ENCODE data around the gene STX1B.
"Not testable (repeated sequence)": the region's sequence is repeated elsewhere in the genome, so short reads cannot be mapped to it uniquely, and the experiment has no call there.

The STX1B gene

DNA sequence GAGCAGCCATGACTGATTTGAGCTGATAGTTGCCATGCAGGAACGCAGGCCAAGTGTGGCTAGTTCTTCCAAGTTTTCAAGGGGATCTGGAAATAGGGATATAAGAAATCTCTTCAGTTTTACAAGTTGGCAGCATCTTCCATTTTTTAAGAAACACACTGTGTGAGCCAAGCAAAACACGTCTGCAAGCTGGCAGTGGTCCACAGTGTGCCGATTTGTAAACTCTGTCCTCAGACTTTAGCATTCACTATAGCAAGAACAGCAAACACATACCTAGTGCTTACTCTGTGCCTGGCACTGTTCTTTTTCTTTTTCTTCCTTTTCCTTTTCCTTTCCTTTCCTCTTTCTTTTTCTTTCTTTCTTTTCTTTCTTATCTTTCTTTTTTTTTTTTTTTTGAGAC is 58.7 kb downstream of the STX1B start:
- no peak for DNase-seq (ENCODE audit: low read depth)

DNA sequence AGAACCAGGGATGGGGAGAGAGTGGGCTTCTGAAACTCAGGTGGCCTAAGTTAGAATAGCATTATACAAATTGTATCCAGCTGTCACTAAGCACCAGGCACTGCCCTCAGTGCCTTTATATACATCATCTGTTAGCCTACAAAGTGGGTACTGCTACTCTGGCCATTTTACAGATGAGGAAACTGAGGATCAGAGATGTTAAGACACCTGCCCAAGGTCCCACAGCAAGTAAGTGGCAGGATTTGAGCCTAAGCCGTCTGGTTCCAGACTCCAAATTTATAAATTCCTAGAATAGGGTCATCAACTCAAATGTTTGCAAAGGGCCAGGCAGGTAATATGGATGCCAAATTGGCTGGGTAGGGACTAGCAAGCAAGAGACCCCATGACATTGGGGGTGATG is 59.2 kb downstream of the STX1B start:
- DNase-seq (ENCODE audit: low read depth) = no peak

DNA sequence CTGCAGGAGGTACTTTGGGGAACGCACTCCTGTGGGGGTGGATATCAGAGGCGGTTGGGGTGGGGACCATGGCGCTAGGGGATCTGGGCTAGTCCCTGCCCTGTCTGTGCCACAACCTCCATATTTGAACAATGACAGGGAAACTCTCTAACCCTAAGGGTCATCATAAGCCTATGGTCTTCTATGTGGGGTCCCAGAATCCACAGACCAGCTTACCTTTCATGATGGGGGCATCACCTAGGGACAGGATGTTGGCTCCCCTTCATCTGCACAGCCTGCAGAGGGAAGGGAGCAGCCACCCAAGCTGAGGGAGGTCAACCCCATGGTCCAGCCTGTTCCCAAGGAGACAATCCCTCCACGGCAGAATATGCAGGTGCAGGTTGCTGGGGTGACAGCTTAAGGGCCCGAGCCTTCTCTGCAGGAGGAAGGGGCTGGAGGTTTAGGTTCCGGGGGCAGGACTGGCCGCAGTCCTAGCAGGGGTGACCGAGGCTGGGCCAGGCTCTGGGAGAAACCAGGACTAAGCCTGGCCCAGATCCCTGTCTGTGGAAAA is 59.8 kb downstream of the STX1B start:
- no peak for DNase-seq (ENCODE audit: low read depth)

DNA sequence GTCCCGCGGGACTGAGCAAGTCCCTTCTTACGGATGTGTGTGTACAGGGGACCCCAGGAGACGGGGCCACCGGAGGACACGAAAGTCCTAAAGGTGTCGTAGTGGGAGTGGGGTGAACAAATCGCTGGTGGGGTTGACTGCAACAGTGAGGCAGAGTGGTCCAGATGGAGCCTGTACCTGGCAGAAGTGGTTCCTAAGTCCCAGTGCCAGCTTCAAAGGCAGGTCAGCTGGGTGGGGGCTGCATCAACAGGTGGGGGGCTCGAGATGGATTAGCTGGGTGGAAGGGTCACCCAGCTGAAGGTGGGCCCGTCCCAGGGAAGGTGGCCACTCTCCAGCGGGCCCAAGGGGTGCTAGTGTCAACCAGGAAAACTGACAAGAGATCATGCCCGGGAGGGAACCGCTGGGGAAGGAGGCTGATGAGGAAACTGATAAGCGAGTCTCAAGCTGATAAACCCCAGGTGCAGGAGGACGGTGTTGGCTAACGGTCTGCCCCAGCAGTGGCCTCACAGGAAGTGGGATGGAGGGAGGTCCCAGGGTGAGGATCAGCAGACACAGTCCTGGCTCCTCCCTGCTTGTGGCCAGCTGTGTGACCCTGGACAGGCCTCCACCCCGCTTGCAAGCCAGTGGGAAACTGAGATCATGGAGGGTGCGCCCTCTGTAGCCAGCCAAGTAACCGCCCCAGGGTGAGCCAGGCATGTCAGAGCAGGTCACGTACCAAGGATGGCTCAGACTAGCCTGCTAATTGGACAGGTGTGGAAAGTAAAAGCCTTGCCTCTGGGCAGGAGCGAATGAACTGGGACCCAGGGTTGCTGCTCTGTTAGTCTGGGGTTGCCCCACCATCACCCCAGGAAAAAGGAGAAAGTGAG is 60.6 kb downstream of the STX1B start:
- no peak for DNase-seq (ENCODE audit: low read depth)

DNA sequence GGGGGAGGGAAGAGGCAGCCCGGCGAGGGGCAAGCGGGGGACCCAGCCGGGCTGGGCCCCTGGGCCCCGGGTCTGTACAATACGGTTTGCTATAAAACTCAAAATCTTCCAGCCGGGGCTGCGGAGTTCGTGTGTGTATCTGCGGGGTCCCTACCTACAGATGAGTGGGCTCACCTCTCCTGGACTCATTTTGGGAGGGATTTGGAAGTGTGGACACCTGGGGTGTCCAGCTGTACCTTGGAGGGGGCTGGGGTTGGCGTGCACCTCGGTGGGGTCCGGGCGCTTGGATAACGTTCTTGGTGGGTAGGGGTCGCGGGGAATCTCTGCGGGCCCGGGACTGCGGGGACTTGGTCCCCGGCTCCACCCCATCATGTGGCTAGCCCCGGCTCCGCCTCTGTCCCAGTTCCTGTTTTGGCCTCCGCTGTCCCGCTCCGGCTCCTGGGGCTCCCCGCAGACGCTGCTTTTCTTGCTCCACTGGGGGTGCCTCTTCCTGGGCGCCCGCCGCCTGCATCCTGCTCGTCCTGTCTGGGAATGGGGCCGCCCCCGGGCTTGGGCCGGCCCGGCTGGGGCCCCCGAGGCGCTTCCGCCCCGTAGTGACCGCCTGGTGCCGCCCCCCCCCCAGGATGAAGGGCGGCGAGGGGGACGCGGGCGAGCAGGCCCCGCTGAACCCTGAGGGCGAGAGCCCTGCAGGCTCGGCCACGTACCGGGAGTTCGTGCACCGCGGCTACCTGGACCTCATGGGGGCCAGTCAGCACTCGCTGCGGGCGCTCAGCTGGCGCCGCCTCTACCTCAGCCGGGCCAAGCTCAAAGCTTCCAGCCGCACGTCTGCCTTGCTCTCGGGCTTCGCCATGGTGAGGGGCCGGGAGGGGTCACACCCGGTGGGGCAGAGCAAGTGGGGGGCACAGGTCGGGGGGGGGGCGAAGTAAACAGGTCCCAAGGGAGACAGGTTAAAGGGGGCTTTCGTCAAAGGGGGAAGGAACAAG is 61.5 kb downstream of the STX1B start, which contains the start of gene ORAI3:
ORAI3 (plus strand) TSS at position 402 of the 983 bp plus-strand sequence; CDS start at position 624, 222 bp downstream.
- DNase-seq (ENCODE audit: low read depth) = no peak

DNA sequence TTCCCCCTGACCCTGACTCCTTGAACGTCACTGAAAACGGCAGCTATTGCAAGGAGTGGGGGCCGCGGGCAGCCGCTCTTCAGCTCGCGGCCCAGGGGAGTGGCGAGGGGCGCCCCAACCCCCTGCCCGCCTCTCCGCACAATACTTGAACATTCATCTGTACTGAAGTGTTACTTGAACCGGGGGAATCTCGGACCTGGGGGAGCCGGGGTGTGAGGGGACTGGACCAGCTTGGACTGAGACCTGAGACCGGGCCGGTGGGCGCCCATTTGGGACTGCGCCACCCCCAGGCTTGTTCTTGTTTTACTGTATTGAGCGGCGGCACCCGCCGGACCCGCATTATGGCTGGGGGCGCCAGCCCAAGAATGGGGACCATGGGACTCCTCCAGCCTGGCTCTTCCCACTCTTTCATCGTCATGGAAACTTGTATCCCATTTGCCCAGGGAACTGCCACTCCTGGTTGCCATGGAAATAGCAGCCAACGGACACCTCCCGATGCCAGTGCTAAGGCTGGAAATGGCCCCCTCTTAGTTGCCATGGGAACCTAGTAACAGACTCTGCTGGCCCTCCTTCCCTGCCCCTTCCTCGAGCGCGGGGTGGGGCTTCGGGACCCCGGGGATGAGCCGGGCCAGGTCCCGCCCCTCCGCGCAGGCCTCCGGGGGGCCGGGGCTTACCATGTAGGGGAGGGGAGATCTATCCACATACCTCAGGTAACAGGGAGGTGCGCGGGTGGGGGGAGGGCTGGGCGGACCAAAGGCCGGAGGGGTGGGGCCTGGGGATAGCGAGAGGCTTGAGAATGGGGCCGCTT is 62.4 kb downstream of the STX1B start:
- DNase-seq (ENCODE audit: low read depth) = no peak

DNA sequence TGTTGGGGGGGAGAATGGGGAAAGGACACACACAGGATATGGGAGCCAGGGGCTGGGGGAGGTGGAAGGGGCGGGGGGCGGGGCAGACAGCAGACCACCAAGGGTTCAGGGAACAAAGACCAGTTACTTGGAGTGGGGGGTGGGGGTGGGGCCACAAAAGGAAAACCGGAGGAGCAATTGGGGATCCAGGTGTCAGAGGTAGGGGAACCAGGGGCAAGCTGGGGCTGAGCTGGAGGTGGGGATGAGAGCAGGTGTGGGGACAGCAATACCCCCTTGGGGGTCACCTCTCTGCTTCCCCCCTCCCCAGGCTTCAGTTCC is 62.9 kb downstream of the STX1B start:
- DNase-seq (ENCODE audit: low read depth) = no peak

DNA sequence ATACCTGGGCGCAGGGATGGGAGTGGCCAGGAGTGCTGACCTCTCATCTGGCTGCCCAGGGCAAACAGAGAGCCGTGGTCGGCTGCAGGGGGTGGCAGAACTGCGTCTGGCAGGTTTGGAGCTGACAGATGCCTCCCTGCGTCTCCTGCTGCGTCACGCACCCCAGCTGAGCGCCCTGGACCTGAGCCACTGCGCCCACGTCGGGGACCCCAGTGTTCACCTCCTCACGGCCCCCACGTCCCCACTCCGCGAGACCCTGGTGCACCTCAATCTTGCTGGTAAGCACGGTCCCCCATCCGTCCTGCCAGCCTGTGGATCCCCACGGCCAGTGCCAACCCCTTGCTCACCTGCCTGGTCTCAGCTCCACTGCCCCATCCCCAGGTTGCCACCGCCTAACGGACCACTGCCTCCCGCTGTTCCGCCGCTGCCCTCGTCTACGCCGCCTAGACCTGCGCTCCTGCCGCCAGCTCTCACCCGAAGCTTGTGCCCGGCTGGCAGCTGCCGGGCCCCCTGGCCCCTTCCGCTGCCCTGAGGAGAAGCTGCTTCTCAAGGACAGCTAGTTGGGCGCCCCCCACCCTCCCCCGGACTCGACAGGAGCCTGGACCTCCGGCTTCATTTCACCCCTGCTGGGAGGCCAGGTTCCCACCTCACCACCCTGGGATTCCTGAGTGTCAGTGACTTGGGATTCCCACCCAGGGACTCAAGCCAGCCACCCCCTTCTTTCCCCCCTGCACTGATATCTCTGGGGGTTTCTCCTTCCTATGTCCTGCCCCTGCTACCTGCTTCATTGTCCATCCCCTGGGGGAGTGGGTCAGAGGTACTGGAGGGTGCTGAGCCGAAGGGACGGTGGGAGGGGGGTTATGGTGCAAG is 63.5 kb downstream of the STX1B start:
- no peak for DNase-seq (ENCODE audit: low read depth)

DNA sequence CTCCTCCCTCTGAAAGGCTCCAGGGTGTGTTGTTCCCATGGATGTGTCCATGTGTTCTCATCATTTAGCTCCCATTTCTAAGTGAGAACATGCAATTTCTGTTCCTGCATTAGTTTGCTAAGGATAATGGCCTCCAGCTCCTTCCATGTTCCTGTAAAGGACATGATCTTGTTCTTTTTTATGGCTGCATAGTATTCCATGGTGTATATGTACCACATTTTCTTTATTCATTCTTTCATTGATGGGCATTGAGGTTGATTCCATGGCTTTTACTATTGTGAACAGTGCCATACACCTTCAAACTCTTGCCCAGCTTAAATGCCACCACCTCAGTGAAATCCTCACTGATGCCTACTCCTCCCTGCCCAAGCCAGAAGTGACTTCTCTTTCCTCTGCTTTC is 66.1 kb downstream of the STX1B start:
- no peak for DNase-seq (ENCODE audit: low read depth)

DNA sequence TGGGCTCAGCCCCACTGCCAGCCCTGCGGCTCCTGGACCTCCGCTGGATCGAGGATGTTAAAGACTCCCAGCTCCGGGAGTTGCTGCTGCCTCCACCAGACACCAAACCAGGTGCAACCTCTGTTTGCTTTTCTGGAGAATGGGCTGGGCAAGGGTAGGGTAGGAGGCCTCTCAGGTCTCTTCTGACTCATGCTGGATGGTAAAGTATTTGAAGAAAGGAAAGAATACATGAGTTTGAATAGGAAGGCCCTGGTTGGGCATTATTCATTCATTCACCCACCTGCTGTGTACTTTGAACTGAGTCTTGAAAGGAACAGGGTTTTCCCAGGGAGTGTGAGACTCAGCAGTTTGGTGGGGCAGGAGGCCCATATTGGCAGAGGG is 68.0 kb downstream of the STX1B start:
- DNase-seq (ENCODE audit: low read depth) = no peak

DNA sequence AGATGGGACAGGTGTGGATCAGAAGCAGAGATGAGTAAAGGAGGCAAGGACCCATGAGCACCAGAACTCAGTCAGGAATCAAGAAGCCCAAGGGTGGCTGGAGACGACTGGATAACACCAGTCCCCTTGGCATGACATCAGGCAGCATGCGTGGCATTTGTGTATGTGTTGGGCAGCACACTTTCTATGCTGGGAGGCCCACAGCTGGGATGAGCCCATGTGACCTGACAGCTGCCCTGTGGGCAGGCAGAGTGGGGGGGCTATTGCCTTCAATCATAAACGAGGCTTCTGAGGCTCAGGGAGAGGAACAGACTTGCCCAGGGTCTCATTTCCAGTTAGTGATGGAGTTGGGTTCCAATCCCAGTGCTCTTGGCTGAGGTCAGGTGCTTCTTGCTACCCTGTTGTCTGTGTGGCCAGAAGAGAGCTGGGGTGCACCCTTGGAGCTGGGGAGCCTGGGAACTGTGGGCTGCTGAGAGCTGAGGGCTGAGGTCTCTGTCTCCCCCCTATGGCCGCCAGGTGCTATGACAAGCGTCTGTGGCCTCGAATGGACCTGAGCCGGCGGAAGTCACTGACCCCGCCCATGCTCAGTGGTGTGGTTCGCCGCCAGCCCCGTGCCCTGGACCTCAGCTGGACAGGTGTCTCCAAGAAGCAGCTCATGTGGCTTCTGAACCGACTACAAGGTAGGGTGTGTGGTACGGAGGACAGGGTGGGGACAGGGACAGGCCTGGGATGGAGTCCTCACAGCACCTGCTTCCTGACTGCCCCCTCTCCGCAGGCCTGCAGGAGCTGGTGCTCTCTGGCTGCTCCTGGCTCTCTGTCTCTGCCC is 68.6 kb downstream of the STX1B start:
- peak; percentile 30 for DNase-seq (ENCODE audit: low read depth)

DNA sequence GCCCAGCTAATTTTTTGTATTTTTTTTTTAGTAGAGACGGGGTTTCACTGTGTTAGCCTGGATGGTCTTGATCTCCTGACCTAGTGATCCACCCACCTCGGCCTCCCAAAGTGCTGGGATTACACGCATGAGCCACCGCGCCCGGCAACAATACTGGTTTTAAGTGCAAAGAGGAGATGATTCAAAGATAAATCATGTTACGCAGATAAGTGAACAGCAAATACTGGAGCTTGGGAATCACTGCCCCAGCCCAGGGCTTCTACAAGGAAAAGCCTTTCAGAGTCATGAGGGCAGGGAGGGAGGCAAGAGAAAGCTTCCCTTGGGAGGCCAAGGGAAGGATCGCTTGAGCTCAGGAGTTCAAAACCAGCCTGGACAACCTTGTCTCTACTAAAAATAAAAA is 70.9 kb downstream of the STX1B start:
- not testable (repeated sequence) for DNase-seq (ENCODE audit: low read depth)

Measured in stimulated activated CD8-positive, alpha-beta memory T cell treated with anti-CD3 and anti-CD28 coated beads, Interleukin-7, amount 100 ng/mL, for 24 hours (primary cell).